Measurements from ENCODE around the gene OS9. TPM values are rescaled to one million over a fixed set of nuclear protein-coding genes. Genes with fewer than 3 reads are reported as not detected.

OS9 gene
- total RNA-seq, 4 donors from 2014 or later = 185 to 288 (median 224) TPM

GRCh38 chr12:57766464-57767304, 72.8 kb downstream of the OS9 start, which contains the start of gene CYP27B1:
Gene CYP27B1 (minus strand): TSS chr12:57767078. CDS start chr12:57767041, 37 bp downstream.
- no peak for TF ChIP-seq POLR2A (IDR thresholded peaks at IDR 0.05)
- TF ChIP-seq EP300 (IDR thresholded peaks at IDR 0.05) = no peak
- TF ChIP-seq CTCF (IDR thresholded peaks at IDR 0.05) = no peak
- Histone ChIP-seq H3K36me3 (peaks cover 0 to 30% (median 0%) of the 10 kb centered on the region in 3 donors), H3K27ac (no peak within 1 kb of the TSS), H3K9me3 (no peaks in the 10 kb centered on the region), H3K27me3 (peaks cover 2 to 49% of the 10 kb centered on the region in 2 donors), H3K4me3 (peak within 1 kb of the TSS in 3 of 4 donors; percentile 12 to 46 (median 41)), H3K4me1 (peaks cover 0 to 43% (median 35%) of the 10 kb centered on the region in 4 donors)
- WGBS, 2 donors = 3 to 7% methylated on average over 25 to 38 of the region's 38 CpGs
- DNase-seq (ENCODE audit: low spot score in 2 of 2) = no peak

- Histone ChIP-seq H3K4me3 (no peak overlapping the region), H3K9me3 (no peaks in the 10 kb centered on the region), H3K36me3 (peaks cover 0 to 30% (median 0%) of the 10 kb centered on the region in 3 donors), H3K27ac (no peak overlapping the region), H3K27me3 (peaks cover 2 to 49% of the 10 kb centered on the region in 2 donors), H3K4me1 (peaks cover 0 to 43% (median 35%) of the 10 kb centered on the region in 4 donors)
- TF ChIP-seq EP300 (IDR thresholded peaks at IDR 0.05) = no peak
- no peak for TF ChIP-seq POLR2A (IDR thresholded peaks at IDR 0.05)
- TF ChIP-seq CTCF (IDR thresholded peaks at IDR 0.05) = no peak
- DNase-seq (ENCODE audit: low spot score in 2 of 2) = no peak
Observed at GRCh38 chr12:57767305-57767698, 73.4 kb downstream of the OS9 start.

- whole genome bisulfite sequencing, 2 donors = 91 to 94% methylated on average over 3 of the region's 3 CpGs
- no peak overlapping the region for H3K4me3 ChIP-seq
- H3K27me3 ChIP-seq = peaks cover 2 to 45% of the 10 kb centered on the region in 2 donors
- H3K4me1 ChIP-seq = peaks cover 0 to 44% (median 35%) of the 10 kb centered on the region in 4 donors
- H3K27ac ChIP-seq = no peak overlapping the region
- DNase-seq (ENCODE audit: low spot score in 2 of 2) = no peak
- H3K36me3 ChIP-seq = peaks cover 0 to 30% (median 0%) of the 10 kb centered on the region in 3 donors
- no peak for TF ChIP-seq POLR2A (IDR thresholded peaks at IDR 0.05)
- TF ChIP-seq EP300 (IDR thresholded peaks at IDR 0.05) = no peak
- no peak for TF ChIP-seq CTCF (IDR thresholded peaks at IDR 0.05)
- H3K9me3 ChIP-seq = no peaks in the 10 kb centered on the region
Observed at GRCh38 chr12:57767876-57768275, 73.9 kb downstream of the OS9 start.

- WGBS, 2 donors = 90 to 98% methylated on average over 10 to 11 of the region's 11 CpGs
- Histone ChIP-seq H3K36me3 (peaks cover 0 to 34% (median 0%) of the 10 kb centered on the region in 3 donors), H3K9me3 (no peaks in the 10 kb centered on the region), H3K4me1 (peaks cover 0 to 53% (median 35%) of the 10 kb centered on the region in 4 donors), H3K4me3 (no peak overlapping the region), H3K27ac (no peak overlapping the region), H3K27me3 (peaks cover 2 to 28% of the 10 kb centered on the region in 2 donors)
- TF ChIP-seq EP300 (IDR thresholded peaks at IDR 0.05) = no peak
- no peak for TF ChIP-seq POLR2A (IDR thresholded peaks at IDR 0.05)
- TF ChIP-seq CTCF (IDR thresholded peaks at IDR 0.05) = no peak
- no peak for DNase-seq (ENCODE audit: low spot score in 2 of 2)
Observed at GRCh38 chr12:57769594-57769993, 75.7 kb downstream of the OS9 start.

GRCh38 chr12:57770734-57771133, 76.8 kb downstream of the OS9 start:
- H3K36me3 ChIP-seq = peaks cover 0 to 41% (median 0%) of the 10 kb centered on the region in 3 donors
- no peaks in the 10 kb centered on the region for H3K9me3 ChIP-seq
- no peak for DNase-seq (ENCODE audit: low spot score in 2 of 2)
- no peak overlapping the region for H3K4me3 ChIP-seq
- no peak overlapping the region for H3K27ac ChIP-seq
- TF ChIP-seq CTCF (IDR thresholded peaks at IDR 0.05) = no peak
- TF ChIP-seq POLR2A (IDR thresholded peaks at IDR 0.05) = no peak
- no peak for TF ChIP-seq EP300 (IDR thresholded peaks at IDR 0.05)
- peaks cover 0 to 42% (median 24%) of the 10 kb centered on the region in 4 donors for H3K4me1 ChIP-seq
- peaks cover 0 to 17% of the 10 kb centered on the region in 2 donors for H3K27me3 ChIP-seq
- 76 to 84% methylated on average over 4 of the region's 4 CpGs for WGBS, 2 donors
